ENCODE measurements around the gene SCT.

Gene SCT

DNA sequence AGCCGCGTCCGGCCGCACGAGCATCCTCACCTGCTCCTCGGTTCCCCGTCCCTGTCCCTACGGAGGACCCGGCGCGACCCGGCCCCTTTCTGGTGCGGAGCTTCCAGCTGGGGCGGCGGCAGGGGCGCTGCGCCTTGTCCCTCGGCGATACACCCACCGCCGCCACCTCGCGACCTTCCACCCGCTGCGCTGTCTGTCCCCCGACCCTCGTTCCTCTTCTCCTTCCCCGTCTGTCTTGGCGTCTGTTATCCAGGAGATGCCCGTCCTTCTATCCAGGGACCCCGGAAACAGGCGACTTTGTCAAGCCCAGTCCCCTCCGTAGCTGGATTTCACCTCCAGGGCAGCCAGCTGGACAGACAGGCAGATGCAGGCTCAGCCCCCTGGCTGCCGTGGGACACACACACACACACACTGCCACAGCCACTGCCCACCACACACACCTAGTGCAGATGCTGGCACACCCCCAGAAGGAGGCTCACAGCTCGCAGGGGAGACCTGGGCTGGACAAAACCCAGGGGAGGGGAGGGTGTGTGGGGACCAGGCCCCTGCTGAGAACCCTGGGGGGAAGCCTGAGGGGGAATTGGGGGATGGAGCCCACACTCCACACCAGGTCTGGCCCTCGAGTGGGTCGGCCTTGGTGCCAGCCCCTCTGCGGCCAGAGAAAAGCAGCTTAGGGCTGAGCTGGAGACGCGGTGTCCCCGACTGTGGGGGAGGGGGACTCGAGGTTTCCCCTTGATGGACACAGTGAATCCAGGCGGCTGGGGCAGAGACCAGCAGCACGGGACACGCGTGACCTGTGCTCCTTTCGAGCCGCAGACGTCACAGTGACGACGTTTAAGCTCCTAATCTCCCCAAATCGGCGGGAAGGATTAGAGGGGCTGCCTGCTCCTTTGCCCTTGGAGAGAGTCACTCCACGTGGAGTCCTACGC is 10.9 kb upstream of the SCT start:
- Histone ChIP-seq H3K79me2 (ENCODE audit: insufficient read depth, low read length) (no peaks in the 10 kb centered on the region), H3K9me3 (ENCODE audit: low read length) (no peaks in the 10 kb centered on the region), H3K4me2 (ENCODE audit: low read length) (no peak overlapping the region), H3F3A (ENCODE audit: insufficient read depth, low read length) (no peaks in the 10 kb centered on the region), H4K20me1 (ENCODE audit: insufficient read depth, low read length) (no peaks in the 10 kb centered on the region), H3K4me3 (ENCODE audit: low read depth, low read length, poor library complexity, severe bottlenecking) (no peak overlapping the region), H3K36me3 (ENCODE audit: insufficient read depth, low read length) (no peaks in the 10 kb centered on the region), H3K9me2 (ENCODE audit: low read depth, low read length) (no peaks in the 10 kb centered on the region), H3K27ac (ENCODE audit: low read depth, low read length, poor library complexity, severe bottlenecking) (no peak overlapping the region), H2AFZ (ENCODE audit: low read length) (no peak overlapping the region), H3K4me1 (ENCODE audit: insufficient read depth, low read length, severe bottlenecking) (no peaks in the 10 kb centered on the region), H3K9ac (ENCODE audit: low read length) (no peak overlapping the region), H3K27me3 (ENCODE audit: insufficient read depth, low read length) (no peaks in the 10 kb centered on the region)
- TF ChIP-seq CTCF (IDR thresholded peaks at IDR 0.05; ENCODE audit: low read length) (no peak), EZH2 (IDR thresholded peaks at IDR 0.05; ENCODE audit: borderline replicate concordance, low read length) (no peak)

- Histone ChIP-seq H3K27me3 (ENCODE audit: insufficient read depth, low read length) (no peaks in the 10 kb centered on the region), H3K4me2 (ENCODE audit: low read length) (no peak overlapping the region), H2AFZ (ENCODE audit: low read length) (no peak overlapping the region), H4K20me1 (ENCODE audit: insufficient read depth, low read length) (no peaks in the 10 kb centered on the region), H3K4me3 (ENCODE audit: low read depth, low read length, poor library complexity, severe bottlenecking) (no peak overlapping the region), H3K79me2 (ENCODE audit: insufficient read depth, low read length) (no peaks in the 10 kb centered on the region), H3K9me2 (ENCODE audit: low read depth, low read length) (no peaks in the 10 kb centered on the region), H3K4me1 (ENCODE audit: insufficient read depth, low read length, severe bottlenecking) (no peaks in the 10 kb centered on the region), H3F3A (ENCODE audit: insufficient read depth, low read length) (no peaks in the 10 kb centered on the region), H3K9ac (ENCODE audit: low read length) (no peak overlapping the region), H3K27ac (ENCODE audit: low read depth, low read length, poor library complexity, severe bottlenecking) (no peak overlapping the region), H3K36me3 (ENCODE audit: insufficient read depth, low read length) (peaks cover 2% of the 10 kb centered on the region; the same call in 1 of the 2 replicates), H3K9me3 (ENCODE audit: low read length) (no peaks in the 10 kb centered on the region)
- TF ChIP-seq EZH2 (IDR thresholded peaks at IDR 0.05; ENCODE audit: borderline replicate concordance, low read length): no peak
- no peak for TF ChIP-seq CTCF (IDR thresholded peaks at IDR 0.05; ENCODE audit: low read length)
These were observed 10.3 kb upstream of the SCT start for GRCh38 chr11:637333-637592.

DNA sequence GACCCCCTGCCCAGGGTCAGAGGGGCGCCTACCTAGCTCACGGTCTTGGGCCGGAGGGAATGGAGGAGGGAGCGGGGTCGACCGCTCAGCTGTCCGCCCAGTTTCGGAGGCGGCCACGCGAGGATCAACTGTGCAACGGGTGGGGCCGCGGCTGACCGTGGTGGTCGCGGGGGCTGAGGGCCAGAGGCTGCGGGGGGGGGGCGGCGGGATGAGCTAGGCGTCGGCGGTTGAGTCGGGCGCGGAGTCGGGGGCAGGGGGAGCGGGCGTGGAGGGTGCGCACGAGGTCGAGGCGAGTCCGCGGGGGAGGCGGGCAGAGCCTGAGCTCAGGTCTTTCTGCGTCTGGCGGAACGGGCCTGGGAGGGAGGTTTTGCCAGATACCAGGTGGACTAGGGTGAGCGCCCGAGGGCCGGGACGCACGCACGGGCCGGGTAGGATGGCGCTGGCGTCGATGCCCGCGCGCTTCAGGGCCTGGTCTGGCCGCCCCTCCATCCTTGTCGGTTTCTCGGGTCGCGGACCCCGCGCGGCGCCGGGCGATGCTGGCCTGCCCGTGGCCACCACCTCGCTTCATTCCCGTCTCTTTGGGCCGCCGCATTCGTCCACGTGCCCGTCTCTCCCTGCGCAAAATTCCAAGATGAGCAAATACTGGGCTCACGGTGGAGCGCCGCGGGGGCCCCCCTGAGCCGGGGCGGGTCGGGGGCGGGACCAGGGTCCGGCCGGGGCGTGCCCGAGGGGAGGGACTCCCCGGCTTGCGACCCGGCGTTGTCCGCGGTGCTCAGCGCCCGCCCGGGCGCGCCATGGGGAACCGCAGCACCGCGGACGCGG is 9.7 kb upstream of the SCT start, which contains the start of gene DRD4:
TSS of gene DRD4 (plus strand) at position 759 of the 822 bp plus-strand sequence. CDS start at position 795, 36 bp downstream.
- Histone ChIP-seq H3K9me2 (ENCODE audit: low read depth, low read length) (no peaks in the 10 kb centered on the region), H4K20me1 (ENCODE audit: insufficient read depth, low read length) (no peaks in the 10 kb centered on the region), H3F3A (ENCODE audit: insufficient read depth, low read length) (no peaks in the 10 kb centered on the region), H3K79me2 (ENCODE audit: insufficient read depth, low read length) (no peaks in the 10 kb centered on the region), H3K9me3 (ENCODE audit: low read length) (no peaks in the 10 kb centered on the region), H3K36me3 (ENCODE audit: insufficient read depth, low read length) (peaks cover 2% of the 10 kb centered on the region; the same call in 1 of the 2 replicates), H3K4me2 (ENCODE audit: low read length) (no peak within 1 kb of the TSS), H3K9ac (ENCODE audit: low read length) (no peak within 1 kb of the TSS), H3K27me3 (ENCODE audit: insufficient read depth, low read length) (no peaks in the 10 kb centered on the region), H3K4me3 (ENCODE audit: low read depth, low read length, poor library complexity, severe bottlenecking) (no peak within 1 kb of the TSS), H3K27ac (ENCODE audit: low read depth, low read length, poor library complexity, severe bottlenecking) (no peak within 1 kb of the TSS), H3K4me1 (ENCODE audit: insufficient read depth, low read length, severe bottlenecking) (no peaks in the 10 kb centered on the region), H2AFZ (ENCODE audit: low read length) (no peak within 1 kb of the TSS)
- no peak for TF ChIP-seq EZH2 (IDR thresholded peaks at IDR 0.05; ENCODE audit: borderline replicate concordance, low read length)
- no peak for TF ChIP-seq CTCF (IDR thresholded peaks at IDR 0.05; ENCODE audit: low read length)

Measured in OCI-LY1 (cell line).